ENCODE data around the gene MAP2K4.

Gene MAP2K4

GRCh38 chr17:12040478-12040877 lies 19.8 kb downstream of the MAP2K4 start:
- no peak for DNase-seq (ENCODE audit: low spot score)

GRCh38 chr17:12041312-12041711 lies 20.6 kb downstream of the MAP2K4 start:
- peak; percentile 49 for DNase-seq (ENCODE audit: low spot score)

- no peak for DNase-seq (ENCODE audit: low spot score)
Measured at GRCh38 chr17:12043702-12044101, 23.0 kb downstream of the MAP2K4 start.

GRCh38 chr17:12046786-12047185 lies 26.1 kb downstream of the MAP2K4 start:
- DNase-seq (ENCODE audit: low spot score), result no peak

GRCh38 chr17:12047681-12048376 lies 27.2 kb downstream of the MAP2K4 start:
- no peak for DNase-seq (ENCODE audit: low spot score)

- DNase-seq (ENCODE audit: low spot score), result no peak
Measured at GRCh38 chr17:12048843-12049473, 28.3 kb downstream of the MAP2K4 start.

GRCh38 chr17:12050646-12051225 lies 30.1 kb downstream of the MAP2K4 start:
- DNase-seq (ENCODE audit: low spot score), result no peak

- no peak for DNase-seq (ENCODE audit: low spot score)
Measured at GRCh38 chr17:12053552-12053951, 32.9 kb downstream of the MAP2K4 start.

- no peak for DNase-seq (ENCODE audit: low spot score)
Measured at GRCh38 chr17:12055889-12056288, 35.2 kb downstream of the MAP2K4 start.

GRCh38 chr17:12057520-12057919 lies 36.8 kb downstream of the MAP2K4 start:
- DNase-seq (ENCODE audit: low spot score), result no peak

- DNase-seq (ENCODE audit: low spot score), result no peak
Measured at GRCh38 chr17:12058535-12058934, 37.9 kb downstream of the MAP2K4 start.

- DNase-seq (ENCODE audit: low spot score), result no peak
Measured at GRCh38 chr17:12062249-12062648, 41.6 kb downstream of the MAP2K4 start.

- DNase-seq (ENCODE audit: low spot score), result no peak
Measured at GRCh38 chr17:12064395-12064794, 43.7 kb downstream of the MAP2K4 start.

- no peak for DNase-seq (ENCODE audit: low spot score)
Measured at GRCh38 chr17:12067485-12067884, 46.8 kb downstream of the MAP2K4 start.

GRCh38 chr17:12068946-12069345 lies 48.3 kb downstream of the MAP2K4 start:
- no peak for DNase-seq (ENCODE audit: low spot score)

- peak; percentile 51 for DNase-seq (ENCODE audit: low spot score)
Measured at GRCh38 chr17:12070561-12070960, 49.9 kb downstream of the MAP2K4 start.

GRCh38 chr17:12074346-12074745 lies 53.7 kb downstream of the MAP2K4 start:
- DNase-seq (ENCODE audit: low spot score), result no peak

GRCh38 chr17:12077773-12078172 lies 57.1 kb downstream of the MAP2K4 start:
- no peak for DNase-seq (ENCODE audit: low spot score)

GRCh38 chr17:12078791-12079190 lies 58.1 kb downstream of the MAP2K4 start:
- peak; percentile 66 for DNase-seq (ENCODE audit: low spot score)

- no peak for DNase-seq (ENCODE audit: low spot score)
Measured at GRCh38 chr17:12081720-12082119, 61.0 kb downstream of the MAP2K4 start.

GRCh38 chr17:12085076-12085949 lies 64.6 kb downstream of the MAP2K4 start:
- no peak for DNase-seq (ENCODE audit: low spot score)

- no peak for DNase-seq (ENCODE audit: low spot score)
Measured at GRCh38 chr17:12088035-12088434, 67.4 kb downstream of the MAP2K4 start.

Data from AG08396 (cell line).